ENCODE measurements around the gene PAWR. TPM values are rescaled to one million over a fixed set of nuclear protein-coding genes. Genes with fewer than 3 reads are reported as not detected.

The PAWR gene
- total RNA-seq, 4 donors from 2014 or later: 28.6 to 48.0 (median 36.4) TPM

- ATAC-seq (ENCODE audit: low FRiP score) (no peak), DNase-seq (ENCODE audit: low spot score) (no peak)
- no peak for TF ChIP-seq CTCF (IDR thresholded peaks at IDR 0.05)
These were observed 12.5 kb downstream of the PAWR start for GRCh38 chr12:79678306-79678705.

GRCh38 chr12:79677672-79678071 lies 13.1 kb downstream of the PAWR start:
- no peak for TF ChIP-seq CTCF (IDR thresholded peaks at IDR 0.05)
- DNase-seq (ENCODE audit: low spot score) (no peak), ATAC-seq (ENCODE audit: low FRiP score) (no peak)

- ATAC-seq (ENCODE audit: low FRiP score): no peak
- no peak for TF ChIP-seq CTCF (IDR thresholded peaks at IDR 0.05)
- no peak for DNase-seq (ENCODE audit: low spot score)
These were observed 14.2 kb downstream of the PAWR start for GRCh38 chr12:79676579-79676978.

- no peak for ATAC-seq (ENCODE audit: low FRiP score)
- no peak for TF ChIP-seq CTCF (IDR thresholded peaks at IDR 0.05)
- DNase-seq (ENCODE audit: low spot score): no peak
These were observed 16.1 kb downstream of the PAWR start for GRCh38 chr12:79674629-79675028.

GRCh38 chr12:79673354-79673753 lies 17.4 kb downstream of the PAWR start:
- ATAC-seq (ENCODE audit: low FRiP score) (no peak), DNase-seq (ENCODE audit: low spot score) (no peak)
- no peak for TF ChIP-seq CTCF (IDR thresholded peaks at IDR 0.05)

GRCh38 chr12:79668113-79668512 lies 22.7 kb downstream of the PAWR start:
- no peak for TF ChIP-seq CTCF (IDR thresholded peaks at IDR 0.05)

GRCh38 chr12:79665212-79665887 lies 25.4 kb downstream of the PAWR start:
- DNase-seq (ENCODE audit: low spot score) (no peak), ATAC-seq (ENCODE audit: low FRiP score) (no peak)
- TF ChIP-seq CTCF (IDR thresholded peaks at IDR 0.05): no peak

More at GRCh38 chr12:79668113-79668512, 22.7 kb downstream of the PAWR start:
- ATAC-seq (ENCODE audit: low FRiP score): no peak
- no peak for DNase-seq (ENCODE audit: low spot score)
